HG03354 (cell line): Measurements from ENCODE around the gene PRELID3B.

ENCODE experiments used
- ATAC-seq: cut with Tn5 transposase; IDR thresholded peaks from one replicate; pipeline ENCODE4 v1.9.1; 2021; ENCODE audit warnings: mild to moderate bottlenecking; ENCODE audit not compliant: unreplicated experiment, poor library complexity, severe bottlenecking

Gene PRELID3B

DNA sequence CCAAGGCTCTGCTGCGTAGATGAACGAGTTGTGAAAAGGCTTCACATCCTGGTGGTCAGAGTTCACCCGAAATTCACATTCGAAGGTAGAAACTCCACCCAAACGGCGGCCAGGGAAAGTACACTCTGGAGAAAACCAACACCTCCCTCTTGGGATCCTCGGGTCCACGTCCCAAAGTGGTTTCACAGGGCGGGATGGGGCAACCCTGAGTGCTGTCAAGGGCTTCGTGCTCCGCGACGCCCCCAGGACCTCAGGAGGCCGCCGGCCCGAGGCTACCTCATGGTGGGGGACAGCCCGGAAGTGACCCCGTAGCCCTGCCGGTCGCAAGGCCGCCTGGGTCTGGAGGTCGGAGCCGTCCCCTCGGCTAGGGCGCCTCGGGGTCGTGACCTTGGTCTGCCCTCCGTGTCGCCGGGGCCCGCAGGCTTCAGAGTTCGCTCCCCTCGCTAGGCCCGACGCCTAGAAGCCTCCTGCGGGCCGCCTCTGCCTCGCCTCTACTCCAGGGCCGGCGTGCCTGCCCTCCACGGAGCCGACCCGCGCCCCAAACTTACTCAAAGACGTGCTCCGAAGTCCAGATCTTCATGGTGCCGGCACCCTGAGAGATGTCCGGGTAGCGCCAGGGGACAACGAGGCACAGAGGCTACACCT, at the start of gene PRELID3B:
Gene PRELID3B, minus strand, starts transcription at position 636 of the 645 bp plus-strand sequence. Its CDS starts 56 bp downstream, at position 580.
- ATAC-seq = peak; percentile 28

DNA sequence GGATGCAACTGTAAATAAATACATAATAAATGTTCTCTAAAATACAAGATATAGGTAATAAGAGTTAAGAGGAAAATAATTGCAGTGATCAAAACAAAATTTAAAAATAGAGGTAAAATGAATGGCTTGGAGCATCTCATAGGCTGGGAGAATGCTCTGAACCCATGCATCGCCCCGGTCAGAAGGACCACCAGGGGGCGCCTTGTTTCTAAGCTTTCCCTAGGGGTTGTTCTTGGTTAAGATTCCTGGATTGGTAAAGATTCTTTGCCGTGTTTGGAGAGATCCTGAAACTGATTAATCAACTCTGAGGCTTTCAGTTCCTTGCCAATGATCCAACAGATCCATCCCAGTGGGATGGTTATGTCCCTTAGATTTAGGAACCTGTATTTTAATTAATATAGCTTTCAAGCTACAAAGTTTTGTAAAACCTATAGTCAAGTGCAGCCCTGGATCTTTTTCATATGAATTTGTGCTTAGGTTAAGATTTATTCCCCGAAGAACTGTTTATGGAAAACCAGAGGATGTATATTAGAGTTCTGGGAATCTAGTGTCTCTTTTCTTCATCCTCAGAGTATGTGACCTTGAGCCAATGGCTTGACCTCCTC, 45.3 kb upstream of the PRELID3B start:
- peak; percentile 51 for ATAC-seq

DNA sequence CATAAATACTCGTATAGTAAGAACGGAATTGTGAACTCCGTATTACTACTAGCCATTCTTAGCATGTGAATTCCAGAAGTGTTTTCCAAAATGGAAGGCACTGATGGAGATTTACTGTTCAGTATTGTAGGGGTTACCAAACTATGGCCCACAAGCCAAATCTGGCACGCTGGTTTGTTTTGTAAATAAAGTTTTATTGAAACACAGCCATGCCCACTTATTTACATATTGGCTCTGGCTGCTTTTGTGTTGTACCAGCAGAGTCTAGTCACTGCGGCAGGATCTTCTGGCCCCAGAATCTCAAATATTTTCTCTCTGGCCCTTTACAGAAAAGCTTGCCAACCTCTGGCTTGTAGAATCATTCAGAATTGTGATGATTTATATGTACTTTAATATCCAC, 44.3 kb upstream of the PRELID3B start:
- ATAC-seq = no peak

DNA sequence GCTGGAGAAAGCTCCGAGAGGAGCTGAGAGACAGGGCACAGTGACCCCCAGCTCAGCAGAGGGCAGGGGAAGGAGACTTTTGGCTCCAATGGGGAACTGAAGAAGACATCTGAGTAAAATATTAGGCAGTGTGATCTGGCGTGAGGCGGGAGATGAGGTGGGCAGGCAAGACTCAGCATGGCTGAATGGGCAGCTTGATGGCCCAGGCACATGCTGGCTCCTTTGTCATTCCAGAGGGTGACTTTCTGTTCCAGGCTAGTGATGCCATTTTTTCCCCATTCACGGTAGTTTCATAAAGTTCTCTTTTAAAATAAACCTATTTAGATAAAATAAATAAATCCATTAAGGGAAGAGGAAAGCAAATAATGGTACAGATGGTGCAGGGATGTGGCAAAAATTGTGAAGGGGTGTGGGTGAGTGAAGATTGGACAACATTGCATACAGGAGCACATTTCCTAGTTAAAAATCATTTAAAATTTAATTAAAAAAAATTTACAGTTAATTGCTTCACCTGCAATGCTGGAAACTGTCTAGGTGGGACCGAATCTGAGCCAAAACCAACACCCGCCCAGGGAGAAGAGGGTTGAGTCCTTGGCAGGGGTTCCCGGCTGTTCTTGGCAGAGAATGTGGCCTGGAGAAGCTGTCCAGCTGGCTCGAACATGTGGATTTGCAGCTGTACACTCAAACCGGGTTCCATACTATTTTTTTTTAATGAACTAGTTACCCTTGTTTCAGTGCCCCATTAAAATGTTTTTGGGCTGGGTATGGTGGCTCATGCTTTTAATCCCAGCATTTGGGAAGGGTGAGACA, 41.7 kb upstream of the PRELID3B start:
- ATAC-seq = no peak

DNA sequence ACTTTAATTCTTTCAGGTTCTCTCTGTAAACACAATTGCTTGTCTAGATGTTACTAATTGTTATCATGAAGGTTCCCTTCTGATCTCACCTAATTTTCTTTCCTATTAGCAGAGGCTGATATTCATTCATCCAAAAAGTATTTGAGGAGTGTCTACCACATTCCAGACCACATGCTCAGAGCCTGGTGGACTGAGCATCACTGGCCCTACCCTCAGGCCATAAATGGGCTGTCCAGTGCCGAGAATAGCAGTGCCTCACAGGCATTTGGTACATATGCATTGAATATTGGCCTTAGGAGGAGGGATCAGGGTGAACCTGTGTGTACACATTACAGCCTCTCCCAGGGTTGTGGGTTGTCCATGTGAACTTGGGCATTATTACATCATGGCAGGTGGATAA, 40.4 kb upstream of the PRELID3B start:
- no peak for ATAC-seq

DNA sequence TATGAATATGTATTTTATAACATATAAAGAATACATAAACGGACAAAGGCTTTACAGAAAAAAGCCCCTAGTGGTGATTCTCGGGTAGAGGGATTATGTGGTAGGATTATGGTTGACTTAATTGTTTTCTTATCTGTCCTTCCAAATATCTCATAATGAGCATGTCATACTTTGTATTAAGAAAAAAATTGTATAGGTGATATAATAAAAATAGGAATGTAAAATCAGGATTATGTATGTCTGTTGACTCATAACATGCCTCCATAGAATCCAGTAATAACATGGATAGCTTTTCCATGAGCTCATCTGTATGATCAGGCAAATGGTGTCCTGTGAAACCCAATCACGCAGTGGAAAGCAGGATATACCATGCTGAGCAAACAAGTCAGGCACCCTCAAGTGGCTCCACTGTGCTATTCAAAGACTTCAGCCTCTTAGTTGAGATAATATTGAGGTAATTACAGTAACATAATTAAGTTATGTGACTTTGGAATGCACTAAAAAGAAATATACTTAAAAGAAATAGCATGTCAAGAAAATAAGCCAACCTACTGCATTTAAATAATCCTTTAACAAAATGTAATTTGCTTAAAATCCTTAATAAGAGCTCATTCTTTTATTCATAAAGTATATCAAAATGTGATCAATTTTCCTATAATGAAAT, 39.6 kb upstream of the PRELID3B start:
- ATAC-seq = no peak

DNA sequence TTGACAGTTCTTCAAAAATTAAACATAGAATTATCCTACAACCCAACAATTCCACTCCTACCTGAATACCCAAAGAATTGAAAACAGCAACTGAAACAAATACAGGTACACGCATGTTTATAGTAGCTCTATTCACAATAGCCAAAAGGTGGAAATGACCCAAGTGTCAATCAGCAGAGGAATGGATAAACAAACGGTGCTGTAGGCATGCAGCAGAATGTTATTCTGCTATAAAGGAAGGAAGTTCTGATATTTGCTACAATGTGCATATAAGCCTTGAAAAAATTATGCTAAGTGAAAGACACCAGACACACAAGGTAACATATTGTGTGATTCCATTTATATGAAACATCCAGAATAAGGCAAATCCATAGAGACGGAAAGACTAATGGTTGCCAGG, 38.5 kb upstream of the PRELID3B start:
- no peak for ATAC-seq

DNA sequence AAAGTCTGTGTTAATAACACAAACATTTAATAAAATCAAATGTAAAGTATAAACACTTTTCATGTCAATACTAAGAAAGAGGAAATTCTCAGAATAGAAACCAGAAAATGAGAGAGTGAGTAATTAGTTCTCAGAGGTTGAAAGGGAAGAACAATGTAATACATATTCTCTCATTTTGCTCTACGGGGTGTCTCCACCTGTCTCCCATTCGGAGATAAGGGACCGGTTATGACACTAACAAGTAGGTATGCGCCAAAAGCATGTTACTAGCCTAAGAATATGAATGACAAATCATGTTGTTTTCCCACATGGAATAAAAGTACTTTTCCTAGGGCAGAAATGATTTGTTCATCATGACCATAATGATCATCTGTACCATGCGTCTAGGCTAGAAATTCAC, 35.6 kb upstream of the PRELID3B start:
- no peak for ATAC-seq

DNA sequence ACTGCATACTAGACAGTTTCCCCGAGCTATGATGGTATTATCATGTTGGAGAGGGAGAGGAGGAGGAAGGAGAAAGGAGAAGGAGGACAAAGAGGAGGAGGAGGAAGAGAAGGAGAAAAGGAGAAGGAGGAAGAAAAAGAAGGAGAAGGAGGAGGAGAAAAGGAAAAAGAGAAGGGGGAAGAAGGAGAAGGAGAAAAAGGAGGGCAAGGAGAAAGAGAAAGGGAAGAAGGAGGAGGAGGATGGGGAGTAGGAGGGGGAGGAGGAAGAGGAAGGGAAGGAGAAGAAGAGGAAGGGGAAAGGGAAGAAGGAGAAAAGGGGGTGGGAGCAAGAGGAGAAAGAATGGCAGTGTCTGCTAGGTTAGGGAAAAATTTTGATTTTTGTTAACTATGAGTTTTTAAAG, 35.1 kb upstream of the PRELID3B start:
- no peak for ATAC-seq

DNA sequence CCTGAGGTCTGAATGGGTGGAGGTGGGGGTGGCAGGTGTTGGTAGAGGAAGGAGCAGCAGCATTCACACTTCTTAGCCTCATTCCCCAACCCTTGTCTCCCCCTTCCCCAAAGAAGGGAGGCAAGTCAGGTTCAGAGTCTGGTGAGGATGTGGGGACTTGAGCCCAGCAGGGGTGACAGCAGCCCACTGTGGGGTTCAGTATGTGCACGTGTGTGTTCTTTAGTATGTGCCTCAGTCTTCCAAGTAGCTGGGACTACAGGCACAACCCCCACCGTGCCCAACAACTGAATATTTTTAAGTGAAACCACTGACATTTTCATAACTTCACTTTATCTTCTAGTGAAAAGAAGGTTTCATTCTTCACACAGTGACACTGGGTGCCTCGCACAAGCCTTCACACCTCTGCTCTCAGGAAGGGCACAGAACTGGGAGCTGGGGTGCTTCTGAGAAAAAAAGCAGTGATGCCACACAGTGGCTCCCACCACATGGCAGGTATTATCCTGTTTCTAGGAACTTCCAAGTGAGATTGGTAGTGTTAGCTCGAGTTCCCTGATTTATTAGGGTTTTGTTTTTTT, 33.4 kb upstream of the PRELID3B start:
- no peak for ATAC-seq

DNA sequence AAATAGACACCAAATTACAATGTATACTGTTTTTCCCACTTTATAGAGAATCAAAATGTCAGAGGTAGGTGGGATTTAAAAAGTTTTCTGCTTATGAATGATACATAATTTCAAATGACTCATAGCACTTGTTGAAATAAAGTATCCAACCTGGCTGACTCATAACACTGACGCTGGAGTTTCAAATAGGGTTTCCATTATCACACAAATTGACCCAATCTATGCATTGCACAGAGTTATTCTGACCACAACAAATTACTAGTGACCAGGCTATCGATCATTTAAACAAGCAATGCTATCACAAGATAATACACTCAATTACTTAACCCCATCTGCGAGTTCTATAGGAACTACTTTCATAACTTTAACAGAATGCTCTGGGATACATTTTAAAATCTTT, 31.9 kb upstream of the PRELID3B start:
- no peak for ATAC-seq

DNA sequence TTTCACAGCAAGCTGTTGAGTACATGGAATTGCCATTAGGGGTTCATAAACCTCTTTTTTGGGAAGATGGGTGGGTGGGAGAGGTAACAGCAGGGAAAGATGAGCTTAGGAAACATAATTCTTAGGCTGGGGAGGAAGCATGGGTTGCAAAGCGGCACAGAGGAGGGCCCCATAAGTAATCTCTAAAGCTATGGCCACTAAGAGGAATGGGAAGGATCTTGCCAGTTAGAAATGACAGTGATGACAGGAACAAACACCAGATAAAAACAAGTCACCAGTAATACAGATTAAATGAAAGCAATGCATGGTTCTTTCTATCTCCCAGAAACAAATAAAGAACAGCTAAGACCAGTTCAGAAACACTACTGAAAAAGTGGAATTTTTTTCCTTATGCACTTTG, 31.0 kb upstream of the PRELID3B start:
- ATAC-seq = no peak

DNA sequence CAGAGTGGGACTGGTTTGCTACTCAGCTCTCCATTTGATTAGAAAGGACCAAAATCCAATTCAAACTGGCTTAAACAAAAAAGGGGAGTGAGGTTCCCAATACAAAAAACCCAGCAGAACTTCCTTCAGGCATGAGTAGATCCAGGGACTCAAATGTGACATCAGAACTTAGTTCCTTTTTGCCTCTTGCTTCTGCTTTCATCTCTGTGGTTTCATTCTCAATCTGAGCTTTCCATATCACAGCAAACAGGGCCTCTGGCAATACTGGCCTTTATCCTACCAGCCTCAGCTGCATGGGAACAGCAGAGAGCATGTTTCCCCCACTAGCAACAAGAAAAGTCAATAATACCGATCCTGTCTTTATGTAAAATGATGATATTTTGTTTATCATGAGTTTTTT, 28.6 kb upstream of the PRELID3B start:
- ATAC-seq = no peak

DNA sequence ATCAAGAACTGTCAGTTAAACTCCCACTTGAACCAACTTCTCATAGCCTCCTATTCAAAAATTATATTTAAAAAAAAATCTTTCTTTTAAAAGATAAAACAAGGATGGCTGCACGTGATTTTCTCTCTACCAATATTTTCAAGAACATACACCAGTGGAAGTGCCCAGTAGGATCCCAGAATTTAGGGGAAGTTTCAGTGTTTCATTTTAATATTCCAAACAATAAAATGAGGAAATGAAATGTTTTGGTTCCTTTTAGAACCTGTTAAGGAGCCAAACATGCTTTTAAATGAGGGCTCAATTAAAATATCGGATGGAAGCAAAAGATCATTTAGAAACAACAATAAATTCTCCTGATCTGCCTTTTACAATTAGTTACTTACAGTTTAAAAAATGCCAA, 26.4 kb upstream of the PRELID3B start:
- no peak for ATAC-seq

DNA sequence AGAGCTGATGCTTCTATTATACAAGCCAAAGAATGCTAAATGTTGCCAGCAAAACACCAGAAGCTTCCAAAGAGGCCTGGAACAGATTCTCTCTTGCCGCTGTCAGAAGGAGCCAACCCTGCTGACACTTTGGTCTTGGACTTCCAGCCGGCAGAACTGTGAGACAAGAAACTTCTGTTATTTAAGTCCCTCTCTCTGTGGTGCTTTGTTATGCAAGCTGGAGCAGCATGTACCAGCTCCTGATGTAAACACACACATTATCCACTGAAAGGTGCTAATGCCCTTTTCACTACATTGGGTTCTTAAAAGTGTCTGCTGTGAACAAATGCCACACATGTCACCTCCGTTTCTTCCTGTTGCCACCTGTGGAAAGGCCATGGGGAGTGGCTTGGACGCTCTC, 25.9 kb upstream of the PRELID3B start:
- ATAC-seq = no peak

DNA sequence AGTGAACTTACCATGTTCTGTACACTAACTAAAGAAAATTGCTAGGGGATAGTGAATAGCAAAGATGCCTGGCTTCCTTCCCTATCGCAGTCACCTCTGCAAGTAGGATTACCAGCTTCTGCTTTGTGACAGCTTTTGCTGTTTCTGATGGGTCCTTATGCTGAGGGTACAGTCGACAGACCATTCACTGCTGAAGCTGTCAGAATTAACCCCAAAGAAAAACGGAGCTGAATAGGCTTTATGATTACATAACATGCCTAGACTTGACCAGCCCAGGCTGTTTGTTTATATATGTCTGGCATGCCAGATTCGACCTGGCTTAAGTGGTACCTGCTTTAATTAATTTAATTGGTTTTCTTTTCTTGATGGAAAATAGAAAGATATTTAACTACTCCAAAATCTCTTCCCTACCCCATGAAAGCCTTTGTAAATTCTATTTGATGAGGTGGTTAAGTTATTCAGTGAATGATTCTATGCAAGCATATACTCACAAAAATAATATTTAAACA, 21.7 kb upstream of the PRELID3B start:
- no peak for ATAC-seq

DNA sequence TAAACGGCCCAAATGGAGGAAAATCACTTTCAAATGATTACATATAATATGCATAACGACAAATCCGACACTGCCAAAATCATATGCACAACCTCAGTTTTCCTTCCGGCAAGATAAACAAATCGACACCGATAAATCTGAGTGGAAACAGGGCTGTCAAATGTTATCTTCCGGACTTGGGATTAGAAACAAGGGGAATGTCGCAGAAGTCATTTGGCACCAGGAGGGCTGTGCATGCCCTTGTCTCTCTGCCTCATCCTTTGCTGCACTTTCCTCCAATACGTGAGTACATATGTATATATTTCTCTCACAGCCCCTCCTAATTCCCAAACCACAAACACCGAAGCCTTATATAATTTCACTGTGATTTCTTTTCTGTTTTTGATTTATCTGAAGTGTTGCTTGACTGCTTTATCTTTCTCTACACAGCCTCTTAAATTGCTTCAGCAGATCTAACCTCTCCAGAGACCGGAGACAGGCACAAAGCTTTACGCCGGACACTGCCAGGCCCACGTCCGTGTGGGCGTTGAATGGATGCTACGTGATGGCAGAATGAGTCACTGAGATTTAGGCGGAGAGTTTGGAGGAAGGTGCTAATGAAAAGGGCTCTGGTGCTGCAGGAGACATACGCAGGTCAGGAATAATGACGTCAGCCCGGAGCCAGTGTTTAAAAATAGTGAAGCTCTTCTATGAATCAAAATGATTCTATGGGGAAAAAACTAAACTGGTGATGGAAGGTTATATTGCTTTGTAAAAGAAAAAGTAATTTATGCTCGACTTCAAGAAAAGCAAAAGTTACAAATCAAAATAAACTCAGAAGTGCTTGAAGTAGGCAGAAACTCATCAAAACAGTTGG, 21.0 kb upstream of the PRELID3B start:
- no peak for ATAC-seq

DNA sequence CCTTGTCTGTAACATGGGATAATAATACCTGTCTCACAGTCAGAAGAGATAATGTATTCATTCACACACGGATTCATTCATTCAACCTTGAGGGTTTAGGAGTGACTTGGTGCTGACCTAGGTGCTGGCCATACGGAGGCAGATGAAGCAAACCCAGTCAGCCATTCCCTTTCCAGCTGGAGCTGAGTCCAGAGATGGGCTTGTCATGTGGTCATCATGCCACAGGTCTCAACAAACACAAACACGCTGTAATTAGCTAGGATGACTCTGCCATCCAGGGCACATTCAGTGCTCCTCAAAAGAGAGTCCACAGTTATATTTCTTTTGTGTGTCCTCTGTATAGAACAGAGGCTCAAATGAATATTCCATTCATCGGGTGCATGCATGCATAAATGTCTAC, 19.5 kb upstream of the PRELID3B start:
- no peak for ATAC-seq

DNA sequence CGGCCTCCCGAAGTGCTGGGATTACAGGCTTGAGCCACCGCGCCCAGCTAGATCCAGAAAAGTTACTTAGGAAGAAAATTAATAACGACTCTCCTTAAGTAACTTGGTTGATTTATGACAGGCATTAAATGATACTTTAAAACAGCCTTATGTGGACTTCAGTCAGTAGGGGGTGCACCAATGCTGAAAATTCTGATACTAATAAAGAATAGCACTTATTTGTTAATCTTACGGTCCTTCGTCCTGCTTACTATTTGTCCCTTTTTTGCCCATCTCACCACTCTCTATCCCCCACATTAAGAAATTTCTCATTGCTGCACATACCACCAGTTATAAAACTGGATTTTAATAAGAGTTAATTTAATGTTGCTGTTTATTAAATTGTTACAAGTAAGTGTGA, 12.7 kb upstream of the PRELID3B start:
- ATAC-seq = no peak
